ENCODE results near the gene MRPL2.

DNA sequence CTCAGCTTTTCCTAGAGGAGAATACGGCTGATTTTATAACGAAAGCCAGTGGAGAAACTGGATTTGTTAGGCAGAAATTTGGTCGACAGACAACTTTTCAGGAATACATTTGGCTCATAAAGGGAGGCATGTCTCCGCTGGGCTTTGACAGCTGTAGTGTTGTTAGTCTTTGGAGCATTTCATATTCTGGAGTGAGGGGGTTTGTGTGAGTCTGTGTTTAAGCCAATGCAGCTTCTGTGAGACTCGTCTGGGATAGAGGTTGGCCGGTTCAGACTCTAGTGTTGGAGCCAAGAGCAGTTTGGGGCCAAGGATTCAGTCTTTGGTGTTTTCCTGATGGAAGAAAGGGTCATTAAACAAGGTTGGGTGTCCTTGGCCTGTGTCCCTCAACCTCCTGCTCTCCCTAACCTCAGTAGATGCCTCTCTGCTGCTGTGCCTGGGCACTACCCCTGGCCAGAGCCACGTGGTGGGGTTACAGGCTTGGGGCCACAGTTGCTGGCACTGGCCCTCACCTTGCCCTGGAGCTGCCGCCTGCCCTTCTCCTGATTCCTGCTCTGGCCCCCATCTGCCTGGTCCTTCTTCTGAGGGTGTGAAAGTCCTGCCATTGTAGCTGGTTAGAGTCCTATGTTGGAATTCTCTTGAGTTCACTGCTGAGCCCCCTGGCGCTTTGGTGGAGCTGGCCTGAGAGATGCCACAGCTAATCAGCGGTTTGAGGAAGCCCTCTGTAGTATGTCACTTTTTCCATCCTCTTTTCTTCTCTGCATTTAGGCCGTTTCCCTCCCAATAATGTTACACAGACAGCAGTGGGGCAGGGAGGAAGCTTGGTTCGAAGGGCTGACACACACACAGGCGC is 23.8 kb upstream of the MRPL2 start:
- TF ChIP-seq POLR2A (IDR thresholded peaks at IDR 0.05; ENCODE audit: low read depth, low read length) (no peak), POLR2AphosphoS5 (IDR thresholded peaks at IDR 0.05; ENCODE audit: low read depth, low read length) (no peak), POU2F2 (IDR thresholded peaks at IDR 0.05; ENCODE audit: low read depth, low read length) (no peak), SPI1 (IDR thresholded peaks at IDR 0.05; ENCODE audit: low read depth, low read length) (no peak), PAX5 (IDR thresholded peaks at IDR 0.05; ENCODE audit: insufficient read depth, low read length, severe bottlenecking) (no peak), TAF1 (IDR thresholded peaks at IDR 0.05; ENCODE audit: low read depth, low read length) (no peak)

Measured in GM12891 (cell line).